ENCODE measurements around the gene HBS1L.

DNA sequence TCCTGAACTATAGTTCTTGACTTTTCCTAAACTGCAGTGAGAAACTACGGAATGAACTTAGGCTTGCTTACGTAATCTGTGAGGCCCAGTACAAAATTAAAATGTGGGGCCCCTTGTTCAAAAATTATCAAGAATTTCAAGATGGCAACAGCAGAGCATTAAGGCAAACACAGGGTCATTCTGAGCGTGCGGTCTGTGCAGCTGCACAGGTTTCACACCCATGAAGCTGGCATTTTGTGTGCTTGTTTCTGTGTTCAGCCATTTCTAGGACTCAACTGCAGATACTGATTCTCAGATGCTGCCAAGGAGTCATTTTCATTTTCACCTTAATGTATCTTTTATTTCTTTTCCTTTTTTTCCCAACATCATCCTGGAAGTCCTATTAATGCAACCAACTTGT is 49.6 kb upstream of the HBS1L start:
- TF ChIP-seq CTCF (IDR thresholded peaks at IDR 0.05) (no peak), POLR2A (IDR thresholded peaks at IDR 0.05) (no peak)
